Stimulated activated CD4-positive, alpha-beta T cell treated with anti-CD3 and anti-CD28 coated beads, Interleukin-15, amount 100 ng/mL, for 1 hour (primary cell): ENCODE results near the gene RAPGEFL1.
"Not testable (repeated sequence)": the region's sequence is repeated elsewhere in the genome, so short reads cannot be mapped to it uniquely, and the experiment has no call there.

Experiments
- DNase-seq, 2 donors: peaks; one replicate each; pipeline ENCODE4 v3.0.0-alpha.2; 2020; ENCODE audit warnings: low read depth in 1 of 2, low spot score in 1 of 2

RAPGEFL1 gene

GRCh38 chr17:40177275-40177874 lies at the start of gene RAPGEFL1:
RAPGEFL1 (plus strand) TSS chr17:40177470; CDS start chr17:40177862, 392 bp downstream.
- peak; percentile 67 to 87 for DNase-seq

GRCh38 chr17:40129498-40129897 lies 47.8 kb upstream of the RAPGEFL1 start:
- DNase-seq, result no peak

GRCh38 chr17:40130352-40131042 lies 46.8 kb upstream of the RAPGEFL1 start:
- DNase-seq, result no peak

- no peak for DNase-seq
Observed at GRCh38 chr17:40134184-40134583, 43.1 kb upstream of the RAPGEFL1 start.

- no peak for DNase-seq
Observed at GRCh38 chr17:40135817-40136216, 41.5 kb upstream of the RAPGEFL1 start.

GRCh38 chr17:40139566-40140058 lies 37.7 kb upstream of the RAPGEFL1 start:
- DNase-seq, result no peak

GRCh38 chr17:40143166-40143565 lies 34.1 kb upstream of the RAPGEFL1 start:
- not testable (repeated sequence) for DNase-seq

- no peak for DNase-seq
Observed at GRCh38 chr17:40145476-40145875, 31.8 kb upstream of the RAPGEFL1 start.

- no peak for DNase-seq
Observed at GRCh38 chr17:40148527-40148926, 28.7 kb upstream of the RAPGEFL1 start.

GRCh38 chr17:40150276-40150675 lies 27.0 kb upstream of the RAPGEFL1 start:
- no peak for DNase-seq

GRCh38 chr17:40151414-40151963 lies 25.8 kb upstream of the RAPGEFL1 start:
- no peak for DNase-seq

GRCh38 chr17:40153603-40154236 lies 23.6 kb upstream of the RAPGEFL1 start:
- DNase-seq, result no peak

- no peak for DNase-seq
Observed at GRCh38 chr17:40157973-40158372, 19.3 kb upstream of the RAPGEFL1 start.

- DNase-seq, result no peak
Observed at GRCh38 chr17:40158438-40159013, 18.7 kb upstream of the RAPGEFL1 start.

GRCh38 chr17:40159456-40159855 lies 17.8 kb upstream of the RAPGEFL1 start:
- DNase-seq, result no peak

GRCh38 chr17:40167685-40168261 lies 9.5 kb upstream of the RAPGEFL1 start:
- no peak for DNase-seq

GRCh38 chr17:40168262-40168832 lies 8.9 kb upstream of the RAPGEFL1 start:
- no peak for DNase-seq

GRCh38 chr17:40170325-40170724 lies 6.9 kb upstream of the RAPGEFL1 start:
- DNase-seq, result no peak

- DNase-seq, result no peak
Observed at GRCh38 chr17:40171750-40172149, 5.5 kb upstream of the RAPGEFL1 start.

- DNase-seq, result no peak
Observed at GRCh38 chr17:40173091-40173777, 4.0 kb upstream of the RAPGEFL1 start.
